Measurements from ENCODE around the gene MINAR2. TPM values are rescaled to one million over a fixed set of nuclear protein-coding genes. Genes with fewer than 3 reads are reported as not detected.

The MINAR2 gene
- total RNA-seq, 1 experiment from 2014 or later = not detected

Other genes starting within 250 kb of the MINAR2 start
- gene CHSY3, start 156.4 kb downstream of the MINAR2 start, total RNA-seq (2021) = not detected in 2 replicates

Data from A673 (cell line).